Measurements from ENCODE around the gene EDDM3A.
"Not testable (repeated sequence)": the region's sequence is repeated elsewhere in the genome, so short reads cannot be mapped to it uniquely, and the experiment has no call there.

EDDM3A gene

GRCh38 chr14:20698934-20699333 is 46.8 kb upstream of the EDDM3A start:
- no peaks in the 10 kb centered on the region for H3K27me3 ChIP-seq (ENCODE audit: insufficient read depth, poor library complexity, severe bottlenecking)
- no peak overlapping the region for H3K4me3 ChIP-seq (ENCODE audit: severe bottlenecking)
- TF ChIP-seq, protein P1, sequence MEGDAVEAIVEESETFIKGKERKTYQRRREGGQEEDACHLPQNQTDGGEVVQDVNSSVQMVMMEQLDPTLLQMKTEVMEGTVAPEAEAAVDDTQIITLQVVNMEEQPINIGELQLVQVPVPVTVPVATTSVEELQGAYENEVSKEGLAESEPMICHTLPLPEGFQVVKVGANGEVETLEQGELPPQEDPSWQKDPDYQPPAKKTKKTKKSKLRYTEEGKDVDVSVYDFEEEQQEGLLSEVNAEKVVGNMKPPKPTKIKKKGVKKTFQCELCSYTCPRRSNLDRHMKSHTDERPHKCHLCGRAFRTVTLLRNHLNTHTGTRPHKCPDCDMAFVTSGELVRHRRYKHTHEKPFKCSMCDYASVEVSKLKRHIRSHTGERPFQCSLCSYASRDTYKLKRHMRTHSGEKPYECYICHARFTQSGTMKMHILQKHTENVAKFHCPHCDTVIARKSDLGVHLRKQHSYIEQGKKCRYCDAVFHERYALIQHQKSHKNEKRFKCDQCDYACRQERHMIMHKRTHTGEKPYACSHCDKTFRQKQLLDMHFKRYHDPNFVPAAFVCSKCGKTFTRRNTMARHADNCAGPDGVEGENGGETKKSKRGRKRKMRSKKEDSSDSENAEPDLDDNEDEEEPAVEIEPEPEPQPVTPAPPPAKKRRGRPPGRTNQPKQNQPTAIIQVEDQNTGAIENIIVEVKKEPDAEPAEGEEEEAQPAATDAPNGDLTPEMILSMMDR (IDR thresholded peaks at IDR 0.05; ENCODE audit: poor library complexity, severe bottlenecking) = no peak

DNA sequence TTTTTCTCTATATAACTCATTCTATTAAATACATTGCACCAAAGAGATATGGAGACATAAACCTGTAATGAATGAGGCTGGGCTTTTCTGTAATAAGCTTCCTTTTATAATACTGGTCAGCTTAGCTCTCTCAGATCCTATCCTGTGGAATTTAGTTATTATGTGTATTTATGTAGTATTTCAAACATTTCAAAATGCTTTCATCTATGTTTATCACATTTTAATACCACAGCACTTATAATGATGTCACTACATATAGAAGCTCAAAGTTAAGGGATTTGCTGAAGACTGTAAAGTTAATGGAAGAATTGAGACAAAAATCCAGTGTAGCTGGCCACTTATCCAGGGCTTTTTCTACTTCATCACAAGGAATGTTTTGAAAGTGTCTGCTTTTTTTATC is 45.8 kb upstream of the EDDM3A start:
- Histone ChIP-seq H3K9me3 (ENCODE audit: severe bottlenecking) (no peaks in the 10 kb centered on the region), H3K27ac (ENCODE audit: poor library complexity, severe bottlenecking) (no peak overlapping the region), H3K4me1 (ENCODE audit: insufficient read depth, poor library complexity, severe bottlenecking) (no peaks in the 10 kb centered on the region), H3K36me3 (ENCODE audit: low read depth) (no peaks in the 10 kb centered on the region), H3K4me3 (ENCODE audit: severe bottlenecking) (no peak overlapping the region), H3K27me3 (ENCODE audit: insufficient read depth, poor library complexity, severe bottlenecking) (no peaks in the 10 kb centered on the region)
- TF ChIP-seq, protein P1 (IDR thresholded peaks at IDR 0.05; ENCODE audit: poor library complexity, severe bottlenecking) = no peak
- no peak for ATAC-seq (ENCODE audit: low read depth)
- DNase-seq (ENCODE audit: low spot score) = no peak

More at GRCh38 chr14:20698934-20699333, 46.8 kb upstream of the EDDM3A start:
- no peaks in the 10 kb centered on the region for H3K4me1 ChIP-seq (ENCODE audit: insufficient read depth, poor library complexity, severe bottlenecking)
- no peaks in the 10 kb centered on the region for H3K36me3 ChIP-seq (ENCODE audit: low read depth)
- no peak for DNase-seq (ENCODE audit: low spot score)
- no peak for ATAC-seq (ENCODE audit: low read depth)
- no peak overlapping the region for H3K27ac ChIP-seq (ENCODE audit: poor library complexity, severe bottlenecking)
- H3K9me3 ChIP-seq (ENCODE audit: severe bottlenecking) = no peaks in the 10 kb centered on the region

DNA sequence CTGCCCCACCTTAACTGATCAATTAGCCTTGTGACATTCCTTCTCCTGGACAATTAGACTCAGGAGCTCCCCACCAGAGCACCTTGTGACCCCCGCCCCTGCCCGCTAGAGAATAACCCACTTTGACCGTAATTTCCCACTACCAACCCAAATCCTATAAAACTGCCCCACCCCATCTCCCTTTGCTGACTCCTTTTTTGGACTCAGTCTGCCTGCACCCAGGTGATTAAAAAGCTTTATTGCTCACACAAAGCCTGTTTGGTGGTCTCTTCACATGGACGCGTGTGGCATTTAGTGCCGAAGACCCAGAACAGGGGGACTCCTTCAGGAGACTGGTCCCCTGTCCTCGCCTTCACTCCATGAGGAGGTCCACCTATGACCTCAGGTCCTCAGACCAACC is 44.7 kb upstream of the EDDM3A start:
- not testable (repeated sequence) for ATAC-seq (ENCODE audit: low read depth); H3K27ac ChIP-seq (ENCODE audit: poor library complexity, severe bottlenecking); H3K4me3 ChIP-seq (ENCODE audit: severe bottlenecking); DNase-seq (ENCODE audit: low spot score); H3K27me3 ChIP-seq (ENCODE audit: insufficient read depth, poor library complexity, severe bottlenecking); H3K4me1 ChIP-seq (ENCODE audit: insufficient read depth, poor library complexity, severe bottlenecking); H3K36me3 ChIP-seq (ENCODE audit: low read depth); H3K9me3 ChIP-seq (ENCODE audit: severe bottlenecking)

GRCh38 chr14:20706657-20707355 is 38.9 kb upstream of the EDDM3A start:
- TF ChIP-seq, protein P1 (IDR thresholded peaks at IDR 0.05; ENCODE audit: poor library complexity, severe bottlenecking) = no peak
- Histone ChIP-seq H3K4me3 (ENCODE audit: severe bottlenecking) (no peak overlapping the region), H3K4me1 (ENCODE audit: insufficient read depth, poor library complexity, severe bottlenecking) (no peaks in the 10 kb centered on the region), H3K9me3 (ENCODE audit: severe bottlenecking) (no peaks in the 10 kb centered on the region), H3K27me3 (ENCODE audit: insufficient read depth, poor library complexity, severe bottlenecking) (peaks cover 3% of the 10 kb centered on the region), H3K27ac (ENCODE audit: poor library complexity, severe bottlenecking) (no peak overlapping the region), H3K36me3 (ENCODE audit: low read depth) (no peaks in the 10 kb centered on the region)
- no peak for DNase-seq (ENCODE audit: low spot score)
- no peak for ATAC-seq (ENCODE audit: low read depth)

GRCh38 chr14:20707622-20708021 is 38.1 kb upstream of the EDDM3A start:
- H3K27me3 ChIP-seq (ENCODE audit: insufficient read depth, poor library complexity, severe bottlenecking) = peaks cover 3% of the 10 kb centered on the region
- H3K27ac ChIP-seq (ENCODE audit: poor library complexity, severe bottlenecking) = no peak overlapping the region
- no peaks in the 10 kb centered on the region for H3K4me1 ChIP-seq (ENCODE audit: insufficient read depth, poor library complexity, severe bottlenecking)
- no peaks in the 10 kb centered on the region for H3K36me3 ChIP-seq (ENCODE audit: low read depth)
- no peak overlapping the region for H3K4me3 ChIP-seq (ENCODE audit: severe bottlenecking)
- TF ChIP-seq, protein P1 (IDR thresholded peaks at IDR 0.05; ENCODE audit: poor library complexity, severe bottlenecking) = no peak
- ATAC-seq (ENCODE audit: low read depth) (0 out of 3 replicates have a peak, but pooled peaks have one; percentile 25), DNase-seq (ENCODE audit: low spot score) (no peak)
- no peaks in the 10 kb centered on the region for H3K9me3 ChIP-seq (ENCODE audit: severe bottlenecking)
